Measurements from ENCODE around the gene RAF1. TPM values are rescaled to one million over a fixed set of nuclear protein-coding genes. Genes with fewer than 3 reads are reported as not detected.

RAF1 gene
- total RNA-seq, 1 experiment from 2014 or later: 68.8 TPM

DNA sequence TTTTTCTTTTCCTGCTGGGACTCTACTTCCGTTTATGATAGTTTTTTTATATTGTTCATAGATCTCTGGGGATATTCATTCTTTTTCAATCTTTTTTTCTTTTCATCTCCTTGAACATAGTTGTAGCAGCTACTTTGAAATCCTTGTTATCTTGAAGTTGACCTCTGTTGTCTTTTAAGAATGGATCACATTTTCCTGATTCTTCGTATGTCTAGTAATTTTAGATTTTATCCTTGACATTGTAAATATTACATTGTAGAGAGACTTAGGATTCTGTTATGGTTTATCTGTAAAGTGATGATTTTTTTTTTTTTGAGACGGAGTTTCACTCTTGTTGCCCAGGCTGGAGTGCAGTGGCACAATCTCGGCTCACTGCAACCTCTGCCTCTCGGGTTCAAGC, 86.5 kb downstream of the RAF1 start:
- Histone ChIP-seq H3K36me3 (ENCODE audit: control insufficient read depth, insufficient read depth, low read length) (no peaks in the 10 kb centered on the region), H3K4me3 (ENCODE audit: low read depth in 2 of 2, low read length in 2 of 2) (no peak overlapping the region), H3K27me3 (ENCODE audit: control insufficient read depth, insufficient read depth, low read length) (no peaks in the 10 kb centered on the region), H3K27ac (ENCODE audit: low read length) (no peak overlapping the region), H3K9me3 (ENCODE audit: control insufficient read depth, insufficient read depth, low read depth, low read length) (no peaks in the 10 kb centered on the region), H3K4me1 (ENCODE audit: control insufficient read depth, insufficient read depth, low read length) (no peaks in the 10 kb centered on the region)
- ChIA-PET POLR2A (no interaction called here), CTCF (interaction anchor here (0.6 kb wide), 1 partner anchor 77 kb away, joined by 4 read pairs; no protein-coding TSS in a partner anchor)
- no TSS peak for BruUV-seq (replicated peaks)
- no peak for ATAC-seq
- DNase-seq (ENCODE audit: low read depth, low spot score): no peak
- intact Hi-C loops (cut with micrococcal nuclease; ENCODE audit: unreplicated experiment): no loop called here
- TF ChIP-seq, protein P1, sequence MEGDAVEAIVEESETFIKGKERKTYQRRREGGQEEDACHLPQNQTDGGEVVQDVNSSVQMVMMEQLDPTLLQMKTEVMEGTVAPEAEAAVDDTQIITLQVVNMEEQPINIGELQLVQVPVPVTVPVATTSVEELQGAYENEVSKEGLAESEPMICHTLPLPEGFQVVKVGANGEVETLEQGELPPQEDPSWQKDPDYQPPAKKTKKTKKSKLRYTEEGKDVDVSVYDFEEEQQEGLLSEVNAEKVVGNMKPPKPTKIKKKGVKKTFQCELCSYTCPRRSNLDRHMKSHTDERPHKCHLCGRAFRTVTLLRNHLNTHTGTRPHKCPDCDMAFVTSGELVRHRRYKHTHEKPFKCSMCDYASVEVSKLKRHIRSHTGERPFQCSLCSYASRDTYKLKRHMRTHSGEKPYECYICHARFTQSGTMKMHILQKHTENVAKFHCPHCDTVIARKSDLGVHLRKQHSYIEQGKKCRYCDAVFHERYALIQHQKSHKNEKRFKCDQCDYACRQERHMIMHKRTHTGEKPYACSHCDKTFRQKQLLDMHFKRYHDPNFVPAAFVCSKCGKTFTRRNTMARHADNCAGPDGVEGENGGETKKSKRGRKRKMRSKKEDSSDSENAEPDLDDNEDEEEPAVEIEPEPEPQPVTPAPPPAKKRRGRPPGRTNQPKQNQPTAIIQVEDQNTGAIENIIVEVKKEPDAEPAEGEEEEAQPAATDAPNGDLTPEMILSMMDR (IDR thresholded peaks at IDR 0.05): no peak
- TF ChIP-seq POLR2AphosphoS5 (IDR thresholded peaks at IDR 0.05; ENCODE audit: low read depth, low read length): no peak
- TF ChIP-seq, protein P2, sequence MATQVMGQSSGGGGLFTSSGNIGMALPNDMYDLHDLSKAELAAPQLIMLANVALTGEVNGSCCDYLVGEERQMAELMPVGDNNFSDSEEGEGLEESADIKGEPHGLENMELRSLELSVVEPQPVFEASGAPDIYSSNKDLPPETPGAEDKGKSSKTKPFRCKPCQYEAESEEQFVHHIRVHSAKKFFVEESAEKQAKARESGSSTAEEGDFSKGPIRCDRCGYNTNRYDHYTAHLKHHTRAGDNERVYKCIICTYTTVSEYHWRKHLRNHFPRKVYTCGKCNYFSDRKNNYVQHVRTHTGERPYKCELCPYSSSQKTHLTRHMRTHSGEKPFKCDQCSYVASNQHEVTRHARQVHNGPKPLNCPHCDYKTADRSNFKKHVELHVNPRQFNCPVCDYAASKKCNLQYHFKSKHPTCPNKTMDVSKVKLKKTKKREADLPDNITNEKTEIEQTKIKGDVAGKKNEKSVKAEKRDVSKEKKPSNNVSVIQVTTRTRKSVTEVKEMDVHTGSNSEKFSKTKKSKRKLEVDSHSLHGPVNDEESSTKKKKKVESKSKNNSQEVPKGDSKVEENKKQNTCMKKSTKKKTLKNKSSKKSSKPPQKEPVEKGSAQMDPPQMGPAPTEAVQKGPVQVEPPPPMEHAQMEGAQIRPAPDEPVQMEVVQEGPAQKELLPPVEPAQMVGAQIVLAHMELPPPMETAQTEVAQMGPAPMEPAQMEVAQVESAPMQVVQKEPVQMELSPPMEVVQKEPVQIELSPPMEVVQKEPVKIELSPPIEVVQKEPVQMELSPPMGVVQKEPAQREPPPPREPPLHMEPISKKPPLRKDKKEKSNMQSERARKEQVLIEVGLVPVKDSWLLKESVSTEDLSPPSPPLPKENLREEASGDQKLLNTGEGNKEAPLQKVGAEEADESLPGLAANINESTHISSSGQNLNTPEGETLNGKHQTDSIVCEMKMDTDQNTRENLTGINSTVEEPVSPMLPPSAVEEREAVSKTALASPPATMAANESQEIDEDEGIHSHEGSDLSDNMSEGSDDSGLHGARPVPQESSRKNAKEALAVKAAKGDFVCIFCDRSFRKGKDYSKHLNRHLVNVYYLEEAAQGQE (IDR thresholded peaks at IDR 0.05; ENCODE audit: insufficient read depth in 1 of 2, low read depth in 2 of 2, low read length in 1 of 2): no peak
- no peak for TF ChIP-seq SIN3A (IDR thresholded peaks at IDR 0.05; ENCODE audit: borderline replicate concordance, insufficient read depth, low read depth, low read length)
- TF ChIP-seq TCF7L2 (IDR thresholded peaks at IDR 0.05; ENCODE audit: low read depth, low read length): no peak
- in situ Hi-C loops (cut with HindIII; ENCODE audit: low pct_unique_long_range_greater_than_20kb, low sequenced_read_pairs): no loop called here

DNA sequence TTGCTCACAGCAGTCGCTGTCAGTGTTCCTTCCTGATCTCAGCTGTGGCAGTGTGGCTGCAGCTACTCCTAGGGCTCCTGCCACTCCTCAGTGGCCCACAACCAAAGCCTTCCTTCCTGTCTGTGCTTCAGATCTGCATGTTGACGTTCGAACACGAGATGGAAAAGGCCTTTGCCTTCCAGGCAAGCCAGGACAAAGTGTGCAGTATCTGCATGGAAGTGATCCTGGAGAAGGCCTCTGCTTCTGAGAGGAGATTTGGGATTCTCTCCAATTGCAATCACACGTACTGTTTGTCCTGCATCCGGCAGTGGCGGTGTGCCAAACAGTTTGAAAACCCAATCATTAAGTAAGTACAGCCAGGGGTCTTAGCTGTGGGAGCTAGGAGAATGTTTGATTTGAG, 89.3 kb downstream of the RAF1 start:
- intact Hi-C loops (cut with micrococcal nuclease; ENCODE audit: unreplicated experiment) (no loop called here), in situ Hi-C loops (cut with HindIII; ENCODE audit: low pct_unique_long_range_greater_than_20kb, low sequenced_read_pairs) (no loop called here)
- BruUV-seq (replicated peaks): no TSS peak
- POLR2A ChIA-PET: no interaction called here
- Histone ChIP-seq H3K9me3 (ENCODE audit: control insufficient read depth, insufficient read depth, low read depth, low read length) (no peaks in the 10 kb centered on the region), H3K27me3 (ENCODE audit: control insufficient read depth, insufficient read depth, low read length) (no peaks in the 10 kb centered on the region), H3K27ac (ENCODE audit: low read length) (no peak overlapping the region), H3K4me3 (ENCODE audit: low read depth in 2 of 2, low read length in 2 of 2) (no peak overlapping the region), H3K4me1 (ENCODE audit: control insufficient read depth, insufficient read depth, low read length) (no peaks in the 10 kb centered on the region), H3K36me3 (ENCODE audit: control insufficient read depth, insufficient read depth, low read length) (no peaks in the 10 kb centered on the region)
- ATAC-seq (no peak), DNase-seq (ENCODE audit: low read depth, low spot score) (no peak)
- no peak for TF ChIP-seq SIN3A (IDR thresholded peaks at IDR 0.05; ENCODE audit: borderline replicate concordance, insufficient read depth, low read depth, low read length)
- TF ChIP-seq, protein P2 (IDR thresholded peaks at IDR 0.05; ENCODE audit: insufficient read depth in 1 of 2, low read depth in 2 of 2, low read length in 1 of 2): no peak
- TF ChIP-seq POLR2AphosphoS5 (IDR thresholded peaks at IDR 0.05; ENCODE audit: low read depth, low read length): no peak
- TF ChIP-seq TCF7L2 (IDR thresholded peaks at IDR 0.05; ENCODE audit: low read depth, low read length): no peak
- TF ChIP-seq, protein P1 (IDR thresholded peaks at IDR 0.05): no peak
- CTCF ChIA-PET: no interaction called here
